NCI-H2029 (cell line): Measurements from ENCODE around the gene PLK1.

Experiments
- DNase-seq: peaks from one replicate; lab custom pipeline; 2025; lab: John Stamatoyannopoulos, UW

Gene PLK1

DNA sequence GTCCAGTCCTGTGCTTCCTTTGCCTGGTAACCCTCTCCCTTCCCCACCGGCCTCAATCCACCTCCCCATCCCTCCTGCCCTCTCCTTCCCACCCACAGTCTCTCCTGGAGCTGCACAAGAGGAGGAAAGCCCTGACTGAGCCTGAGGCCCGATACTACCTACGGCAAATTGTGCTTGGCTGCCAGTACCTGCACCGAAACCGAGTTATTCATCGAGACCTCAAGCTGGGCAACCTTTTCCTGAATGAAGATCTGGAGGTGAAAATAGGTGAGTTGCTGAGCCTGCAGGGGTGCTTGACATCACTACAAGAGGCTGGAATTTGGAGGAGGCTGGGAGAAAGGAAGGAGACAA, 1.3 kb downstream of the PLK1 start:
- DNase-seq: no peak

DNA sequence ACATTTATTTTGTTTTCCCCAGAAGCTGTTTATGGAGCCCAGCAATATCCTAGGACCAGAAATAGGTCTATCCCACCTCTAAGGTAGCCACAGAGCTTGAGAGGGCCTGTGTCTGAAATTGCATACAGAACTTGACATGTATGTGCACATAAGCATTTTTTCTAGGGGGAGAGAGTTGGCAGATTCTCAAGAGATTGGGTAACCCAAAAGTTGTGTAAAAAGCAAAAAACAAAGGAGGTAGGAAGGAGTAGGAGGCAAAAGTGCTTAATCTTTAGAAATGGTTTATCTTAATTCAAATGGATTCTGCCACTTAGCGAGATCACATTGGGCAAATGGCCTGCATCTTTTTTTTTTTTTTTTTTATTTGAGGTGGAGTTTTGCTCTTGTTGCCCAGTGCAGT, 3.5 kb downstream of the PLK1 start:
- no peak for DNase-seq

DNA sequence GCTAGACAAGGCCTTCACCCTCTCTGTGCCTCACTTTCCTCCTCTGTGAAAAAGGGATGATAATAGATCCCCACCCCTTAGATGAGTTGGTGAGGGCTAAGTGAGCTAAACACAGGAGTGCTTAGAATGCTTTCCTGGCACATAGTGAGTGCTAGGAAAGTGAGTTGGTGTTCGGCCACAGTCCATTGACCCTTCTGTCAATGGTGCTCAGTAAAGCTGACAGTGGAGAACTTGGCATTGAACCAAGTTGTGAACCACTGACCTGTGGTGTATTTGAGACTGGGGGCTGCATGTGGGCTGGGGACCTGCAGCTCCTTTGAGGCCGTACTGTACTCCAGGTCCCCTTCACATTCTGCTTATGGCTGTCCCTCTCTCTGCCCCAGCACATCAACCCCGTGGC, 4.8 kb downstream of the PLK1 start:
- no peak for DNase-seq

DNA sequence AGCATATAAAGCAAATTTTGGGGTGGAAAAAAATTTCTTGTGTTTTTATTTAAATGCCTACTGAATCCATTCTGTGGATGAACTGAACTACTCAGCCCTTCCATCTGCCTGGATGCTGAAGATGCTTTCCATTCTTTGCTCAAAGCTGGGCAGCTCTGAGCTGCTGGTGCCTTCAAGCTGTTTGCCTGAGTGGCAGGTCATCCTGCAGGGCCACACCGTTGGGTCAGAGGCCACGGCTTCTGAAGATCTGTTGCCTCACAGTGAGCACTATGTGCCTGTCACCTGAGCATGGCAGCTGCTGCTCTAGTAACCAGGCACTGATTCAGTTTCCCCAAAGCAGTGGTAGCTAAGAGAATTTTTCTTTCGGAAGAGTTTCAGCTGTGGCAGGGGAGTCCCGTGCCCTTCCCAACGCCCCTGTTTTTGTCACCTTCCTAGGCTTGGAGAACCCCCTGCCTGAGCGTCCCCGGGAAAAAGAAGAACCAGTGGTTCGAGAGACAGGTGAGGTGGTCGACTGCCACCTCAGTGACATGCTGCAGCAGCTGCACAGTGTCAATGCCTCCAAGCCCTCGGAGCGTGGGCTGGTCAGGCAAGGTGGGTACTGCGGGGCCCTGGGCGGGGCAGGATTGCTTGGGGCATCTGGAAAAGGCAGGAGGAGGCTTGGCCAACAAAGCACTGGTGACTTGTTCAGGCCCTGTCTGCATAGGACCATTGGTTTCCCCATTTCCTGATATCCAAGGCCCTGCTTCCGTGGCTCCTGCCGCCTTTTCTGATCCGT, 8.5 kb downstream of the PLK1 start:
- DNase-seq: no peak

DNA sequence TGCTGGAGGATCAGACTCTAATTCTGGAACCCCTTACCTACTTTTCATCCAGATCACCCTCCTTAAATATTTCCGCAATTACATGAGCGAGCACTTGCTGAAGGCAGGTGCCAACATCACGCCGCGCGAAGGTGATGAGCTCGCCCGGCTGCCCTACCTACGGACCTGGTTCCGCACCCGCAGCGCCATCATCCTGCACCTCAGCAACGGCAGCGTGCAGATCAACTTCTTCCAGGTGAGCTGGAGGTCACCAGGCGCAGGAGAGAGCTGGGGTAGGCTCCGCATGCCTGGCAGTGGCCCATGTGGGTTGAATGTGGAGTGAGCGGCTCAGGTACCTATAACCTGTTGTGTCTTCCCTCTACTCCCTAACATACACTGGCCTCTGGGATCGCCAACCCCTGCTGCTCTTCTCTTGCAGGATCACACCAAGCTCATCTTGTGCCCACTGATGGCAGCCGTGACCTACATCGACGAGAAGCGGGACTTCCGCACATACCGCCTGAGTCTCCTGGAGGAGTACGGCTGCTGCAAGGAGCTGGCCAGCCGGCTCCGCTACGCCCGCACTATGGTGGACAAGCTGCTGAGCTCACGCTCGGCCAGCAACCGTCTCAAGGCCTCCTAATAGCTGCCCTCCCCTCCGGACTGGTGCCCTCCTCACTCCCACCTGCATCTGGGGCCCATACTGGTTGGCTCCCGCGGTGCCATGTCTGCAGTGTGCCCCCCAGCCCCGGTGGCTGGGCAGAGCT, 10.9 kb downstream of the PLK1 start:
- no peak for DNase-seq

DNA sequence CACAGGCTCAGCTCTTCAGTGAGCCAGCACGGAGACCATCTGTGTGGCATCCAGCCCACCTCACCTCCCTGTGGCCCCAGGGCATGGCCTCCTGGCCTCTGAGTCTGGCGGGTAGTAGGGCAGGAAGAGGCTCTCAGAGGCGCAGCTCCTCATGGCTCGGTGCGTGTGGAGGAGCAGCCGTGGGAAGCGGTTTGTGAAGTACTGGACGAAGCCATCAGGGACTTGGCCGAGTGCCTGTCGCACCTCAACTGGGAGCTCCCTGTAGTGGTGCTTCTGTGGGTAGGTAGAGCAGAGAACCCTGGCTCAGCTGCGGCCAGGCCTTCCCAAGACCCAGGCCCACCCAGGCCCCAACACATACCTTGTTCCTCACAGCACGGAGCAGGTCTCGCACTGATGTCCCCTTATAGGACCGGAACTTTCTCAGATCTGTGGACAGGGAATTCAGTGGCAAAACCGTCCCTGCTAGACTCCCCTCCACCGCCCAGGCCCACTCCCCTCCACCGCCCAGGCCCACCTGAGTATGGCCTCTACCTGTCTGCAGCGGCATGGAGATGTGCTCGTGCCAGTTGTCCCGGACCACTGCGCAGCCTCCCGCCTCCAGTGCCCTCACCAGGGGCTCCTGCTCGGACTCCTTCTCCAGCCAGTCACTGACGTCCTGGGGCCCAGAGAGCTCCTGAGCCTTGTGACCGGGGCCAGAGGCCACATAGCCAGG, 12.2 kb downstream of the PLK1 start:
- no peak for DNase-seq

DNA sequence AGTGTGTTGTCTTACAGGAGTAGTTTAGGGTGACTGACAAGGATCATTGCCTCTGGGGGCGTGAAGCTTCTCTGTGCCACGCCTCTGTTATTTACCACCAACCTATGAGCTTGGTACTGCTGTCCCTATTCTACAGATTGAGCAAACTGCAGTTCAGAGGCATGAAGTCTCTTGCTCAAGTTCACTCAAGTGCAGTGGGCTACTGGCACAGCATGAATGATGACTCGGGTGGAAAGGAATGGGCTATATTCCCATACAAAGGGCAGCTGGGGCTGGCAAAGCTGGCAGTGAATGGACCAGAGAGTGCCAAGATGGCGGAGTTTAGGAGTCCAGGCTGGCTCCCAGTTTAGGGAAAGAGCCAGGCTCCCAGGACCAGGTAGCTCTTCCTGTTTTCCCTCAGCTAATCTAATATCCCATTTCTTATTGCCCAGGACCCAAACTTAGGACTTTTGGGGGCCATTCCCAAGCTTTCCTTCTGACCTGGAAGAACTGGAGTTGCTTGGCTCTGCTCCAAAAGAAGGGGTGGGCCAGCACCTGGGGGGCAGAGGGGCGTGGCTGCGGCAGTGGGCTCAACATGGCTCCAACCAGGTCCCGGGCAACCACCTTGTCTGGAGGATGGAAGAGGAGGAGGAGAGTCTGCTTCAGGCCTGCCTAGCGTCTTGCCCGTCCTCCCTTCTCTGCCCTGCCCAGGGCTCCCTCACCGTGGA, 12.9 kb downstream of the PLK1 start:
- DNase-seq: no peak

DNA sequence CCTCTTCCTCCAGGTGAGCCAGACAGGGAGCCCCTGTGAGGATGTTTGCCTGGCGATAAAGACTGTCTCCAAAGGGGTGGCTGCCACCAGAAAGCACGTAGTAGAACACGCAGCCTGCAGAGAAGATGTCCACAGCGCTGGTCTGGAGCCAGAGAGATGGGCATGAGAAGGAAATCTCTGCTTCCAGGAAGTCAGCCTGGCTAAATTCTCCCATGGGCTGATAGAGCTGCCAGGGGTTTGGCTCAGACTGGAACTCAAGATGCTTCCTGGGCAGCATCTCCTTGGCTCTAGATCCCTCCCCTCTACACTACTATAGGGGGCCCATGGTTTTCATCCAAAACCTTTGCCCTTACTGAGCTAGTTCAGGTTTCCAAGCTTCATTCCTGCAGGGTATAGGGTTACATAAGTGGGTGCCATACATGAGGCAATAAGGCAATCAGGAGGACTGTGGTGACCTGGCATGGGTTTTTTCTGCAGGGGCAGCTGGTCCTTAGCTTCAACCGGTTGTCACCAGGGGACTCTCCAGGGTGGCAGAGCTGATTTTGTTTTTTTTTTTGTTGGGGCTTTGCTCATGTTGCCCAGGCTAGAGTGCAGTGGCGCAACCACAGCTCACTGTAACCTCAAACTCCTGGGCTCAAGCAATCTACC, 13.6 kb downstream of the PLK1 start:
- no peak for DNase-seq

DNA sequence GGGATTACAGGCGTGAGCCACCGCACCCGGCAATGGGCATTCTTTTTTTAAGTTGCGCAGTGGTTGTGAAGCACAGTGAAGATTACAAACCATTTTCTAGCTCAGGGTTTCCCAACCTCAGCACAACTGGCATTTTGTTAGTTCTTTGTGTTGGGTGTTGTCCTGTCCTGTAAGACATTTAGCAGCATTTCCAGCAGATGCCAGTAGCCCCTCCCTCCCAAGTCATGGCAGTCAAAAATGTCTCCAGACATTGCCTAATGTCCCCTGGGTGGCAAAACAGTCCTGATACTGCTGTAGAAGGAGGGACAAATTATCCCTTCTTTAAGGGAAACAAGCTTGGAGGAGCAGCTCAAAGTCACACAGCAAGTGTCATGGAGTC, 15.6 kb downstream of the PLK1 start:
- no peak for DNase-seq

DNA sequence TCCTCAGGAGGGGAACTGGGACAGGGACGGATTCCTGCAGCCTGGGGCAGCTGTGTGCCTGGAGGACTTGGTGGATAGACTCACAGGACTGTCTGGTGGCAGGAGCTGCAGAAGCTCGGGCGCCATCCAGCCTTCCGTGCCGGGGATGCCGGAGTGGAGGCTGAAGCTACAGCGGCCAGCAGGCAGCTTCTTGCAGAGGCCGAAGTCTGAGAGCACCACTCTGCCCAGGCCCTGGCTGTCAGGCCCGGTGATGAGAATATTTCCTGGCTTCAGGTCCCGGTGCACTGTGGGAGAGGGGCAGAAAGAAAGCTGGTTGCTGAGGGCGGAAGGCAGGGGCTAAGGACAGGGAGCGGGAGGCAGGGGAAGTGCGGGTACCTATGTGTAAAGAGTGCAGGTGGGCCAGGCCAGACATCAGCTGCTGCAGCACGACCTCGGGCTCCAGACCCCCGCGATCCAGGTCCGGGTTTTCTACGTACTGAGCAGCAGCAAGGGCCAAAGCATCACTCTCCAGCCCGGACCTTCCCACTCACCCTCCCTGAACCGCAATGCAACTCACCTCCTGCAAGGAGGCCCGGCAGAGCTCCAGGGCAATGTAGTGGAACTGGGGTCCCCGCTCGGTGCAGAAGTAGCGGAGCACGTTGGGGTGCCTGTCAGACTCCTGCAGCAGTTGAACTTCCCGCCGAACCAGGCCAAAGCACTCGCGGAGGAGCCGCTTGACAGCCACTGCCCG, 16.1 kb downstream of the PLK1 start:
- no peak for DNase-seq

DNA sequence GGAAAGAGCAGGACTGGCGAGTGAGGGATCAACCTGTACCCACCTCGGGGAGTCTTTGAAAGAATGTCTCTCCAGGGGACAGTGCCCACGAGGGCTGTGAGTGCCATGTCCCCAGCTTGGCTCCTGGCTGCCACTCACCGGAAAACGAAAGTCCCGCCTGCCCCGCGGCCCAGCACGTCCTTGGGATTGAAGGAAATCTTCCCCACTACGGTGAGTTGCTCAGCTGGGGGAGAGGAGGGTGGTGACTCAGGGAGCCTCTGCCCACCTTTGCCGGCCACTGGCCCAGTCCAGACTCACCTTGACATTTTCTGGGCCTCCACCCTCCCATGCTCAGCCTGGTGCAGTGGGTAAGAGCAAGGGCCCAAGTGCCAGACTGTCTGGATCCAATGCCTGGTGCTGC, 17.1 kb downstream of the PLK1 start:
- no peak for DNase-seq

DNA sequence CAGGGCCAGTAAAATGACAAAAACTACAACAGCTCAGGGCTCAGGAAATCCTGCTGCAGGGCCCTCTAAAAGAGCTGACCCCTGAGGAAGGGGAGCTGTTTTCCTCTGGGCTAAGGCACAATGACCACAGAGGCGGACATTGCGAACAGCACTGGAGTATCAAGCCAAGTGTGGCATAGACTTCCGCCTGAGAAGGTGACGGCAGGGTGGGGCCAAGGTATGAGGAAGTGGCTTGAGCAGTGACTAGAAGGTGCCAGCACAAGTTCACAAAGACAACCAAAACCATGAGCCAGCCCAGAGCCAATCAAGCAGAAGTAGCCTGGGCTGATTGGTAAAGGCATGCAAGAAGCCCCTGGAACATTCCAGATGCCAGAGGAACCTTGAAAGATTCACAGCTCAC, 20.4 kb downstream of the PLK1 start:
- DNase-seq: no peak

DNA sequence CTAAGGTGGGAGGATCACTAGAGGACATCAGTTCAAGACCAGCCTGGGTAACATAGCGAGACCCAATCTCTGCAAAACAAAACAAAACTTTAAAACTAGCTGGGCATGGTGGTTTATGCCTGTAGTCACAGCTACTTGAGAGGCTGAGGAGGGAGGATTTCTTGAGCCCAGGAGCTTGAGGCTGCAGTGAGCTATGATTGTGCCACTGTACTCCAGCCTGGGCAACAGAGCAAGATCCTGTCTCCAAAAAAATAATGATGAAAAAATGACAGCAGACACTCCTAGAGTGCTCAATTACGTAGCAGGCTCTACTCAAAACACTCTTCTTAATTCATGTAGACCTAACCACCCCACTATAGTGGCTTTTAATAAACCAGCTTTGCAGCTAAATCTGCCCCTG, 21.4 kb downstream of the PLK1 start:
- no peak for DNase-seq

DNA sequence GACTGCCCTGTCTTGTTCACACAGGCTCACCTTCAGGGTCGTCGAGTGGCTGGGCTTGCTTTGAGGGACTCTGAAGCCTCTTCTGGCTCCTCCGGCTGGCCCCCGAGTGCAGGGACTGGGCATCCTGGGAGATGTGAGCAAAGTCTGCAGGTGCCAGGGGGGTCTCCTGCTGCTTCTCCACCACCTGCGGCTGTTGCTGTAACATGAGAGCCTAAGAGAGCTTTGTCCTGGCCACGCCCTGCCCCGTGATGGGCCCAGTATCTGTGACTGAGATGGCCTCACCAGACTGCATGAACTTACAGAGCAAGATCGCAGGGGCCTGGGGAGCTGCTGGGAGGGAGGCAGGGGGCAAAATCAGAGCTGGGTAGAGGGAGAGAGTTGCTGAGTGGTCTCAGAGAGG, 21.8 kb downstream of the PLK1 start:
- DNase-seq: no peak

DNA sequence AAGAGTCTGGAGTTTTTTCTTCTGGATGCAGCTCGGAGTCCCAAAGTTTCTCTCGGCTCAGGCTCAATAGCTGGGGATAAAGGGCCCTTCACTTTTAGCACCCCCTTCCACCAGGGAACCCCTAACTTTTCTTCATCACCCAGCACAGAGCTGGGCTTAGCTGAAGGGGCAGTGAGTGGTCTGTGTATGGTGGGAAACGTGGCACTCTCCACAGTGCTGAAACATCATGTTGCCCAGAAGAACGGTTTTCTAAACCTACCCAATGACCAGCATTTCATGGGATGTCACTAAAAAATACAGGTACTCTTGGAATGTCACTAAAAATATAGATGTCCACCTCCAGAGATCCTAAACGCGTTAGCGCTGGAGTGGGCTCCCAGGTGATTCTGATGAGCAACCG, 22.4 kb downstream of the PLK1 start:
- no peak for DNase-seq

DNA sequence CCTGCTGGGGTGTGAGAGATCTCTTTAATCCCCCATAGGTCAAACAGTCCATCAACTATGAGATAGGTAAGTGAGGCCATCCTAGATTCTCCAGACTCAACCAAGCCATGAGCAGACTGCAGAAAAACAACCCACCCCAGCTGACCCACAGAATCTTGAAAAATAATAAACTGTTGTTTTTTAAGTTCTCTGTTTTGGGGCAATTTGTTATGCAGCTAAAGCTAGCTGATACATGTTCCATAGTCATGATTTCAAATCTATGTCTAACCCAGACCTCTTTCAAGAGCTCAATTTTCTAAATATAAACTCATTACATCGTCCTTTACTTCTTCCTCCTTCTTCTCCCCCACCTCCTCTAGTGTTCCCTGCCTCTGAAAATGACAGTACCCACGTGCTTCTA, 24.3 kb downstream of the PLK1 start:
- no peak for DNase-seq

DNA sequence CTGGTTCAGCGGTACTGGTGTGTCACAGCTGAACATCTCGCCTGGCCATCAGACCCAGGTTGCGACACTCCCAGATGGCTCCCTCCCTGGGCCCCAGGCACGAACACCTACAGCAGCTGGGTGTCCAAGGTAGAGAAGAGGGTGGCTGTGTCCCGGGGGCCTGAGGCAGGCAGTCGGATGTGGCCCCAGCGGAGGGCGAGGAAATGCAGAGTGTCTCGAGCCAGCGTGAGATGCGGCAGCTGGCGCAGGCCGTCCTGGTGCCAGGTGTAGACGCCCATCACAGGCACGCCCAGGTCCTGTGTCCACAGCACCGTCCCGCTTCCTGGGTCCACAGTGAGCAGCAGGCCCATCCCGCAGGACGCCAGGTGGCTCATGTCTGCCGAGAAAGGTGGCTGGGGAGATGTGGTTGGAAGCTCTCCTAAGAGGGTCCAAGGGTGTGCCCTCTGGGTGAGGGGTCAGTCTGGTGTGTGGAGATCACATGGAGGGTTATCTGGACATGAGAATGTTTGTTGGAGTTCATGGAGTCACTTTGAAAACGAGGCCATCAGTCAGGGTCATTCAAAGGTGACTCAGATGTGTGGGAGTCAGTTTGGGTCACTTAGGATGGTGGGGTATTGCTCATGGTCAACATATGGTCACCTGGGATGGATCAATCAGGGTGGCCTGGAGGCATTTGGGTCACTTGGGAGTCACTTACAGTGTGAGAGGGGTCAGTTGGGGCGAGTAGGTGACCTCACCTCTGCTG, 26.3 kb downstream of the PLK1 start:
- no peak for DNase-seq

DNA sequence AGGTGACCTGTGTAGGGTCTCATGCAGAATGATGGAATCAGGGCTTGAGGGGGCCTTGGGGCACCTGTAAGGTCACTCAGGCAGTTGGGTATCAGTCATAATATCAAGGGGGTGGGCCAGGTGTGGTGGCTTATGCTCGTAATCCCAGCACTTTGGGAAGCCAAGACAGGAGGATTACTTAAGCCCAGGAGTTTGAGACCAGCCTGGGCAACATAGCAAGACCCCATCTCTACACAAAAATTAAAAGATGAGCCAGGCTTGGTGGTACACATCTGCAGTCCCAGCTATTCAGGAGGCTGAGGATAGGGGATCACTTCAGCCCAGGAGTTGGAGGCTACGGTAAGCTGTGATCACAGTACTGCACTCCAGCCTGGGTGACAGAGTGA, 26.8 kb downstream of the PLK1 start:
- DNase-seq: no peak

DNA sequence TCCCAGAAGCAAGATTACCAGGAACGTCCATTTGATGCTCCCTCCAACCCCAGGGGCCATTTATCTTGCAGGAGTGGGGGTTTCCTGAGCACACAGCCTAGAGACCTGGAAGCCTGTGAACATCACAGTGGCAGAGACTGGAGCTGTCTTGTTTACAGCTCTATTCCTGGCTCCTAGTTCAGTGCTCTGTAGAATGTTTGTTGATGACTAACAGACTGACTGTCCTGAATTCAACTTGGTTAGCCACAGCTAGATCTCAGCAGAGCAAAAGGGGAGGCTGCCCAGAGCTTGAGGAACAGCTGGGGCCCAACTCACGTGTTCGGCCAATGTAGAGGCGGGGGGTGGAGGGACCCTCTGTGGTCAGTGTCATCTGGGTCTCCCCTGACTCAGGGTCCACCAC, 27.8 kb downstream of the PLK1 start:
- no peak for DNase-seq

DNA sequence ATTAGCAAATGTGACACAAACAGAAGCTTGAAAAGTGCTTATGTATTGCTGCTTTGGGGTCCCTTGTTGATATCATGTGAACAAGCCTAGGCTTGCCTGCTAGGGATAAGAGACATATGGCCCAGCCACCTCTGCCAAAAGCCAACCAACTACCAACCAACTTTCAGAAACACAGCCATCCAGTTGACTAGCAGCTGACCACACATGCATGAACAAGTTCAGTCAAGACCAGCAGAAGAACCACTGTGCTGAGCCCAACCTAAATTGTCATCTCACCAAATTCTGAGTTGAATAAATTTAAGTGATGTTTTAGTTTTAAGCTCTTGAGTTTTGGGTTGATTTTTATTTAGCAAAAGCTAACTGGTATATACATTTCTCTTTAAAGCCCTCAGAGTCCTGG, 30.8 kb downstream of the PLK1 start:
- no peak for DNase-seq

DNA sequence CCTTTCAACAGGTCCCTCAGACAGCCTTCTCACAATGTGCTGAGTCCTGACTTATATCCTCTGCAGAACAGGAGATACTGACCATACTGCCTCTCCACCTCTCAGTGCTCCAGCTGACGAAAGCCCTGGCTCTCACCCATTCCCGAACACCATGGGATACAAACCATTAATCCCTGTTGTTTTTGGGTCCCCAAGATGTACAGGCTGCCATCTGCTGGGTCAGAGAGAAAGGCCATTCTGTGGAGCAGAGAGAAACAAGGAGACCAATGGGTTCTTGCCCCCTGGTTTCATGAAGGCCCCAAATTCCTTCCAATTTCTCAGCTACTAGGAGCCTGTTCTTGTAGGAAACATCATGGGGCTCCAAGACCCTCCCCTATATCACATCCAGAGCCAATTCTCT, 31.3 kb downstream of the PLK1 start:
- no peak for DNase-seq
